ENCODE results near the gene ATOH8.
A peak's percentile ranks its signal among the peaks of the same experiment; 100 is the strongest.

Gene ATOH8

DNA sequence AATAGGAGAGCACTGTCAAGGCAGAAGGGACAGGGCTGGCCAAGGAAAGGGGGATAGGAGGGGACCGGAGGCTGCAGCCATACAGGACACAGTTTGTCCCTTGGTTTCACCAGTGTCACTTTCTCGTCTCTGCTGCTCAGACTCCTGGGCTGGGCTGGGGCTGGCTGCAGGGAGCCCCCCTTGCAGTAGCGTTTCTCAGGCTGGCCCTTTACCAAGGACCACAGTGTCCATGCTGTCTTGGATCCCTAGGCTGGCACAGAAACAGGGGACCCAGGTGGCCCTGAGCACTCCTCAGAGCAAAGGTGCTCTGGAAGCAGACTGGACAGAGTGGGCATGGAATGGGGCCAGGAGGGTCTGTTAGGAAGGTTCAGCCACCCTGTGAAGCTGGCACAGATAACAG, 34.8 kb downstream of the ATOH8 start:
- DNase-seq: no peak

DNA sequence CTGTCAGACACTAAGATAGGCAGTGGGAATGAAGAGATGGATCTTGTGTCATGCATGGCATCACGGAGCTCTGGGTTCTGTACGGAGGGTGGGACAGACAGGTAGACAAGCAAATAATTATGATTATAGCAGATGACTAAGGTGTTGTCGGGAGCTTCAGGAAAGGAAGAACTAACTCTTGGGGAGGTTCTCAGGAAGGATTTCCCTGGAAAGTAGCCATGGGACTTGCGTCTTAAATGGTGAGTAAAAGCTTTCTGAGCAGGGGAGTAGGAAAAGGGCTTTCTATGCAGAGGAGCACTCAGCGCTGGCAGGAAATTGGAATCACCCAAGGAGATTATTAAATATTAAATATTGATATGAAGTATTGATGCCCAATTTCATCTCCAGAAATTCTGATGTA, 35.5 kb downstream of the ATOH8 start:
- DNase-seq: no peak

DNA sequence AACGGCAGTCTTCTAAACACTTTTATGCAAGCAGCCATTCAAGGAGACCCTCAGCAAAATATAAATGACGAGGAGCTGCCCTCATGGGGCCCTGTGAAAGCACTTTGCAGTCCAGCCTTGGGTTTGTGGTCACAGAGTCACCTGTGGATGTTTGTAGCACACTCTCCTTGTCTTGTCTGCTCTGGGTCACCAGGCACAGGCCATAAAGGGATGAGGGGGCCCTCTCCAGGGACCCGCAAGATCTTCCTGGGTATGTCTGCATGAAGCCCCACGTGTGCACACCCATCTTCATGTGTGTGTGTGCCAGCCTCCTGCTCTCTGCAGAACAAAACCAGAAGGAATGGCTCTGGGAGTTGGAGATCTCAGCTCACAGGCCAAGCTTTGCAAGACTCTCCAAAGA, 36.2 kb downstream of the ATOH8 start:
- no peak for DNase-seq

DNA sequence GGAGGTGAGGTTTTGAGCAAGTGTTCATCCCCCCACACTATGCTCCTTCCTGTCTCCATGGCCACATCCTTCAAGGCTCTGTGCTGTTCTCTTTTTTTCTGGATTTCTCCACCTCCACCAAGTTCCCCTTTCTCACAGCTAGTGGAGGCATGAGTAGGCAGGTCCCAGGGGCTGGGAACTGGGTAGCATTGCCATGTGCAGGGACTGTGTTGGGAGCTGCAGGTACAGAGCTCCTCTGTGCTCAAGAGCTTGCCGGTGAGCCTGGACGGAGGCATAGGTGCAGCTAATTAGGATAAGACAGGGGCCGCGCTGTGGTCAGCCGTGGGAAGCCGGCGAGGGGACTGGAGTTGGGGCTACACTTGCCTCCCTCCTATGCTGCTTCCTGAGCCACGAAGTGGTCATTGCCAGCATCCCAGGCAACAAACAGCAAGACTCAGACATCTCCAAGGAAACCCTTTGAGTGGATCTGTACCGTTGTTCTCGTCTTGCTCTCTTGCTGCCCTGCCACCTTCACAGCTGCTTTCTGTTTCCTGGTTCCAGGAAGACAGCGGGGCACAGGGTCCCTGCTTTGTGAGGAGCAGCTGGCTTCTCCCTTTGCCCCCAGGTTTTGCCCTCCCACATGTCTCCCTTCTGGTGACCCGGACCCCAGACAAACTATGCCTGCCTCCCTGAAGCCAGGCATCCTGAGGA, 36.9 kb downstream of the ATOH8 start:
- no peak for DNase-seq

DNA sequence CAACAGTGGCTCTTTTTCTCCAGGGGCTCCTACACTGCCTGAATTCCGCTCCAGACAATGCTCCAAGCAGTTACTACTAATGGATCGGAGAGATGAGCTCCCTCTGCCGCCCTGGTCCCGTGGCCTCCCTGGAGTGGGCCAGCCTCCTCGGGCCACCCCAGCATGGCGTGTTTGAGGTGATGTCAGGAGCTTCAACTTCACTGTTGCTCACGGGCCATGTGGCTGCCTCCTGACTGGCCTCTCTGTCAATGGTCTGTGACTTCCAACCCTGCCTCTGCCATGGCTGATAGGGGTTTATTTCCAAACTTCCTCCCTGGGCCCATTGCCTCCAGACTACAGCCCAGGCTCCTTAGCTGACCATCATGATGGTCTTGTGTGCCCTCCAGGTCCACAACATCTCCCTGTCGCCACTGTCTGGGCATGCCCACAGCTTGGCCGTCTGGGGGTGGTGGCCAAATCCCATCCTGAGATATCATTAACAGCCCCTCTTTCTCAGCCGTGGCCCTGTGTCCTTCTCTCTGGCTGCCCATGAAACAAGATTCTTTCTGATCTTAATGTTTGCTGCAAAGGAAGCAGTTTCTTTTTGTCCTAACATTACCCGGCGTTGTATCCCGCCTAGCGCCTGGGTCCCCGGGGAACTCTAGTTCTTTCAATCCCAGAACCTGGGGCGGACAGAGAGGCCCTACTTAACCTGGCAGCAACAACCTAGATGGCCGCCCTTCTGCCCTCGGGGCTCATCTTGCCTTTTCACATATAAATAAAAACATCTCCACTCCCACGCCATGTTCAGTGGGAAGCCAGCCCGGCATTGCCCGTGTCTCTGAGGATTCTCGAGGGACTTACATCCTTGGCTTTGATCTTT, 38.1 kb downstream of the ATOH8 start:
- DNase-seq: no peak

- DNase-seq: no peak
Measured at GRCh38 chr2:85792783-85793441, 39.1 kb downstream of the ATOH8 start.

GRCh38 chr2:85793584-85793983, 39.8 kb downstream of the ATOH8 start:
- DNase-seq: no peak

GRCh38 chr2:85794038-85794441, 40.2 kb downstream of the ATOH8 start:
- DNase-seq: peak; percentile 67

DNA sequence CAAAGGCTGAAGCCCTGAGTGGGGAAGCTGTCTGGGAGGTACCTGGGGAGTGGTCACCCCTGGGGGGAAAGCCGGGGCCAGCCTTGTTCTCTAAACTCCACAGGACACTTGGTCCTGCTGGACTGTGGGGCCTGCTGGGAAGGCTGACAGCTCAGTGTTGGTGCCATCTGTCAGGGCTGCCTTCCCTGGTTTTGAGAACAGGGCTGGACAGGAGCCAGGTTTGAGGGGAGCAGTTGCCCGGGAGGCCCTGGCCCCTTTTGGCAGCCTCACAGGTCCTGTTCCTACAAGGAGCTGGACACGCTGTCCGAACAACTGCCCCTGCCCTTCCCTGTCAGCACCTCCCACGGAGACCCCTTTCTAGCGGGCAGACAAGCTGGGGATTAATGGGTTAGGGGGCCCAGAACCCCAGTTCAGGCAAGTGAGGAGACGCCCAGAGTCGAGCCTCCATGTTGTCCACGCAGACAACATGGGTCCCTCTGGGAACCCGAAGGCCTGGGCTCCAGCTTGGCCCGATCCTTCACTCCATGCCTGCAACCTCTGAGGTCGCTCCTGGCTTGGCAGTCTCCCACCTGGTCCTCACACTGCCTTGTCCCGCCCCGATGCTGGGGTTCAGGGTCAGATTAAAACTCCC, 40.8 kb downstream of the ATOH8 start:
- peak; percentile 67 for DNase-seq

GRCh38 chr2:85795331-85796045, 41.7 kb downstream of the ATOH8 start:
- no peak for DNase-seq

DNA sequence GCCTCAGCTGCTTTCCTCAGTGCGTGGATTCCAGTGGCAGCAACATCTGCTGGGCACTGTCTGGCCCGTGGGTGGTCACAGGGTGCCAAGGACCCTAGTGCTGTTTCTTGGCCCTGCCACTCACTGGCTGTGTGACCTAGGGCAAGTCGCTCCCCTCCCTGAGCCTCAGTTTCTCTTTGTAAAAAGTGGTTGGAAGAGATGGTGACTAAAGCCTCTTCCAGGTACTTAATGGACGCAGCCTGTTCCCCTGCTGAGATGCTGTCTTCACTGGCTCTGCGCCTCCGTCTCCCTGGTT, 42.2 kb downstream of the ATOH8 start:
- no peak for DNase-seq

DNA sequence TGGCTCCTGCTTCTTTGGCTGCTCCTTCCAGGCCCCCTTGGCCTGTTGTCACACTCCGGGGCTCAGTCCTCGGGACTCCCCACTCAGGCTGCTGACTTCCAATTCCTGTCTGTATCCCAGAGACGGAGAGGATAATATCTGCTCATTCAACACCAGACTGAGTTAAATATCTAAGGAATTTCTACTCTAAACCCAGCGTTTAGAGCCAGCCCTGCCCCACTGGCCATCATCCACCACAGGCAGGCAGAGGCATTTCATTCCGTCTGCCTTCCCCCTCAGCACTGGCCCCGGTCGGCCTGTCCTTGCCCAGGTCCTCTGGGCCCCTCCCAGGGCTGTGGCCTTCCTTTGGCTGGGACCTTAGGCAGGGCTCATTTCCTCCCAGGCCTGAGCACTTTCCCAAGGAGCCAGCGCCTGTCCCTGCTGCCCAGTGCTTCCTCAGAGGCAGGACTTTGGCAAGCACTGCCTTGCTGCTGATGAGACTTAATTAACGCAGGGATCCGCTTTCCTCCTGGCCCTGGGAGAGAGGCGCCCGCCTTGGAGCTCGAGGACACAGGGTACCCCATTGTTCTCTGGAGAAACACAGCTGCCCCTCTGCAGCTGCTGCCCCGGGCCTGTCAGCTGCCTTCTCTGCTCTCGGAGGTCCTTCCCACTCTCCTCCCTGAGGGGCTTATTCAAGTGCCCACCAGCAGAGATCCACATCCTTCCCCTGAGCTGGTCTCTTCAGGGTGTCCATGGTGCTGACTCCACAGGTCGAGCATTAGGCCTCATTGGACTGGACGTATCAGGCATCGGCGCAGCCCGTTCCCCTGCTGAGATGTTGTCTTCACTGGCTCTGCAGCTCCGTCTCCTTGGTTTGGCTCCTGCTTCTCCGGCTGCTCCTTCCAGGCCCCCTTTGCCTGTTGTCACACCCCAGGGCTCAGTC, 42.8 kb downstream of the ATOH8 start:
- DNase-seq: peak; percentile 77

DNA sequence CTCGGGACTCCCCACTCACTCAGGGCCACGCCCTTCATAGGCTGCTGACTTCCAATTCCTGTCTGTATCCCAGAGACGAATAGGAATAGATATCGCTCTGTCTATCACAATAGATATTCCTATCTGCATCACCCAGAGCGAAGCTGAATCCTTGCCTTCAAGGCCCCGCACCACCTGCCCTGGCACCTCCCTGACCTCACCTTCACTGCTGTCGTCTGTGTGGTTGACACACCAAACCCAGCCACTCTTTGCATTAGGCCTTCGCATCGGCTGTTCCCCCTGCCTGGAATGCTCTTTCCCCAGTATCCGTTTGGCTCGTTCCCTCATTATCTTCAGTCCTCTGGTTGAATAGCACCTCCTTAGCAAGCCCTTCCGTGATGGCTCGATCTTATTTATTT, 43.5 kb downstream of the ATOH8 start:
- DNase-seq: no peak

- DNase-seq: peak; percentile 55
Measured at GRCh38 chr2:85797921-85798320, 44.1 kb downstream of the ATOH8 start.

DNA sequence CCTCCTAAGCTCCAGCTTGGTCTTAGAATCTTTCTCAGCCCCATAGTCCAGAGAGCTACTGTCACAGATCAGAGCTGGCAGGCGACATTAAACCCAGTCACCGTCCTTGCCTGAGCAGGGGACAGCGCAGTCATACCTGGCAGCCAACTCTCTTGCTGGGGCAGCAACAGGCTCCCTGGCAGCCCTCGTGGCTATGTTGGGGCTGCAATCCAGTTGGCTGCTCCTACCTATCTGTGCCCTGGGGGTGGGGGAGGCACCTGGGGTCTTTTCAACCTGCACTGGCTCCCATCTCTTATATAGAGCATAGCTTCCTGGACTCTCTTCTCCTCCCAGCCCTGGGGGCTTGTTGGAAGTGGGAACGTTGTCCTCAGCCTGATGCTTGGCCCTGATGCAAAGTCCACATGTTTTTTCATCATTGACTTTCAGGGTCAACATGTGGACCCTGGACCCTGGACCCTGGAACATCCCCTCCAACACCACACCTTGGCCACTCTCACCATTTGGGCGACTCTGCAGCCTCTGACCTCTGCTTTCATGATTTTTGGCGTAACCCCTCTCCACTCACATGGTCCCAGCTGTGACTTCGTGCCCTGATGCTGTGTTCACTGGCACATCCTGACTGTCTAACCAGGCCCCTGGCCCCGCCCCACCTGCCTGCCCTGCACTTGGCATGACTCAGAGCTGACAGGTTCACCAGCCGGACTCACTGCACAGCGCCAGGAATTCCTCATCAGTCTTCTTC, 45.6 kb downstream of the ATOH8 start:
- no peak for DNase-seq

DNA sequence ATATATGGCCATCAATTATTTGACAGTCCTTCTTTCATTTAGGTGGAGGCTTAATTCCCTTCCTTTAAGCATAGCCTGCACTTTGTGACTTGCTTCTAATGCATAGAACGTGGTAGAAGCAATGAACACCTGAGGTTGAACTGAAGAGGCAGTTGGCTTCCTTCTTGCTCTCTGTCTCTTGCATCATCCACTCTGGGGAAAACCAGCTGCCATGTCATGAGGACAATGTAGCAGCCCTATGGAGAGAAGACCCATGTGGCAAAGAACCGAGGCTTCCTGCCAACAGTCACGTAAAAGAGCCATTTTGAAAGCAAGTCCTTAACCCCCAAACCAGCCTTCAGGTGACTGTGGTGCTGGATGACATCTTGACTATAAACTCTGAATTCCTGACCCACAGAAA, 46.8 kb downstream of the ATOH8 start:
- DNase-seq: no peak

- no peak for DNase-seq
Measured at GRCh38 chr2:85801871-85802270, 48.1 kb downstream of the ATOH8 start.

DNA sequence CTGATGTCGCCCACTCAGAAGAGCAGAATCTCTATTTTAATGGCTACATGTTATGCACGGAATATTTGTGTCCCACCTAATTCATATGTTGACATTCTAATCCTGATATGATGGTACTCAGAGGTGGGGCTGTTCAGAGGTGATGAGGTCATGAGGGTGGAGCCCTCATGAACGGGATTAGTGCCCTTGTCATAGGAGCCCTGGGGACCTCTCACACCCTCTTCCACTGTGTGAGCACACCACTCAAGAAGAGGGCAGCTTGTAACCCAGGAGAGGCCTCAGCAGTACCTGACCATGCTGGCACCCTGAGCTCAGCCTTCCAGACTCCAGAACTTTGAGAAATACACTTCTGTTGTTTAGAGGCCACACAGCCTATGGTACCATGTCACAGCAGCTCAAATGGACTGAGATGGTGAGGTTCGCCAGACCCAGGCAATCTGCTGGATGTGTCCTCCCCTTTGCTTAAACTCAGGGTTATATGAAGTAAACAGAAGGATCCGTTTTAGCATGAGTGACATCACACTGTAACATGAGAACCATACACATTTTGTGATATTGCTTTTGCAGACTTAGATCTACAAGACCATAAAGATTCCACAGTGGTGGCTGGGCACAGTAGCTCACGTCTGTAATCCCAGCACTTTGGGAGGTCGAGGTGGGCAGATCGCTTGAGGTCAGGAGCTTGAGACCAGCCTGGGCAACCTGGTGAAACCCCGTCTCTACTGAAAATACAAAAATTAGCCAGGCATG, 48.7 kb downstream of the ATOH8 start:
- DNase-seq: no peak

GRCh38 chr2:85803704-85804425, 50.1 kb downstream of the ATOH8 start:
- no peak for DNase-seq

GRCh38 chr2:85804583-85804982, 50.8 kb downstream of the ATOH8 start:
- no peak for DNase-seq

Measured in midbrain (tissue), 1 donor.